Prostate gland (tissue), 2 donors: ENCODE measurements around the gene SUN2.

Source experiments
- CTCF ChIP-seq, 4 experiments: fragments of 200-600 bp in 2 of 4; fragments of 450-650 bp in 2 of 4; sonication (generic) in 2 of 4; IDR thresholded peaks; 1 replicate in 3 of 4; 2 replicates in 1 of 4; pipeline ENCODE4 v1.5.1; 2016 to 2019; ENCODE audit warnings: antibody characterized with exemption in 4 of 4, mild to moderate bottlenecking in 2 of 4, moderate library complexity in 2 of 4
- POLR2A ChIP-seq: fragments of 450-650 bp; IDR thresholded peaks from one replicate; pipeline ENCODE4 v1.6.1; 2016; ENCODE audit warnings: antibody characterized with exemption, mild to moderate bottlenecking
- POLR2AphosphoS5 ChIP-seq: sonication (generic); formaldehyde crosslinking; IDR thresholded peaks from one replicate; pipeline ENCODE4 v1.6.1; 2017; ENCODE audit warnings: antibody characterized with exemption

DNA sequence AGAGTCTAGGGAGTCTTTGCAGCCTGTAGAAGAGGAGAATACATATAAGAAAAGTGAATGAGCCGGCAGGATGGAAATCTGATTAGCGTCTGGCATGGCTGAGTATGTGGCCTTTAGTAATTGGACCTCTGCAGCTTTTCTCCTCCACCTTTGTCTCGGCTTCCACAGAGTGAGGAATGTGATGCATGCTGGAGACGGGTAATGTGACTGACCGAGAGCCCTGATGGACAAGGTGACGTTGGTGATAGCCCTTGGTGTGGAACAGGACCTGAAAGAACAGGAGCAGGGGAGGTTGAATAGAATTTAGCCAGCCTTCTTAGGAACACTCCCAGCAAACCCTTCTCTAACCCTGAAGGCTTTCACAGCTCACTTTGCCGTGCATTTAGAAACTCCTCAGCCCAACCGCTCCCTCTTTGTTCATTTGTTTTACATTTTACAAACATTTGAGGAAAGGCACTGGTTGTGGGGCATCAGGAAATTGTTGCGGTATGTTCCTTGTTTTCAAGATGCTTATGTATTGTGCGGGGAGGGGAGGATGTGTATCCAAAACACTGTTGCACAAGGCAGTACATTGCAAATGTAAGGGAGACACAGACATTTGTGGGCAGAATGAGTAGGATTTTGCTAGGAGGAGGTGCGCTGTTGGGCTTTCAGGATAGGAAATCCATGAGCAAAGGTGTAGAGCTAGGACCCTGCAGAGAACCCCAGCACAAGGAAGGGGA, 43.2 kb downstream of the SUN2 start:
- TF ChIP-seq CTCF (IDR thresholded peaks at IDR 0.05) = no peak
- TF ChIP-seq POLR2AphosphoS5 = no peak
- no peak for TF ChIP-seq POLR2A
